ENCODE measurements around the gene RAB3GAP2.

- TF ChIP-seq EP300 (IDR thresholded peaks at IDR 0.05) (no peak), CTCF (IDR thresholded peaks at IDR 0.05) (no peak)
Measured at GRCh38 chr1:220272047-220272840, at the start of gene RAB3GAP2.

Data from ovary (tissue), 3 donors.